Kidney epithelial cell (primary cell): ENCODE data around the gene FOCAD. TPM values are rescaled to one million over a fixed set of nuclear protein-coding genes. Genes with fewer than 3 reads are reported as not detected.

Experiments used
- total RNA-seq: library from RNA; depleted of rRNA; stranded (reverse); fragments of >200 nt; gene quantifications from 2 replicates; pipeline ENCODE4 v1.2.3, GENCODE V29; 2015

Gene FOCAD
- total RNA-seq, 1 donor from 2014 or later, result 62.9 TPM

Other genes with a start within 250 kb of the FOCAD start
- 16.2 and 32.4 TPM in 2 replicates for gene MLLT3, start 61.8 kb upstream of the FOCAD start, total RNA-seq